ENCODE data around the gene MAPK11. TPM values are rescaled to one million over a fixed set of nuclear protein-coding genes. Genes with fewer than 3 reads are reported as not detected.

MAPK11 gene
- total RNA-seq, 1 experiment from 2014 or later: 14.3 TPM

- no peak for DNase-seq
- H3K4me3 Mint-ChIP-seq (ENCODE audit: low read depth, unreplicated experiment): no peak overlapping the region
- H3K27me3 Mint-ChIP-seq (ENCODE audit: unreplicated experiment): no peaks in the 10 kb centered on the region
- TF ChIP-seq CTCF (IDR thresholded peaks at IDR 0.05; ENCODE audit: unreplicated experiment): no peak
- intact Hi-C loops (cut with micrococcal nuclease; ENCODE audit: unreplicated experiment): no loop called here
- no peaks in the 10 kb centered on the region for H3K9me3 Mint-ChIP-seq (ENCODE audit: low read depth, unreplicated experiment)
- peaks cover 87% of the 10 kb centered on the region for H3K36me3 Mint-ChIP-seq (ENCODE audit: insufficient read depth, unreplicated experiment)
- no peak overlapping the region for H3K27ac Mint-ChIP-seq (ENCODE audit: unreplicated experiment)
- CTCF ChIA-PET: interaction anchor here (1.3 kb wide), 1 partner anchor 28 kb away, joined by 4 read pairs; the partner anchor contains the start of gene PLXNB2
- BruUV-seq (replicated peaks): no TSS peak
- peaks cover 11% of the 10 kb centered on the region for H3K4me1 Mint-ChIP-seq (ENCODE audit: low read depth, unreplicated experiment)
Measured at GRCh38 chr22:50278956-50279619, 8.9 kb upstream of the MAPK11 start.

- CTCF ChIA-PET: no interaction called here
- intact Hi-C loops (cut with micrococcal nuclease; ENCODE audit: unreplicated experiment): no loop called here
- Mint-ChIP-seq H3K4me3 (ENCODE audit: low read depth, unreplicated experiment) (no peak overlapping the region), H3K27me3 (ENCODE audit: unreplicated experiment) (no peaks in the 10 kb centered on the region), H3K4me1 (ENCODE audit: low read depth, unreplicated experiment) (peaks cover 13% of the 10 kb centered on the region), H3K27ac (ENCODE audit: unreplicated experiment) (no peak overlapping the region), H3K36me3 (ENCODE audit: insufficient read depth, unreplicated experiment) (peaks cover 88% of the 10 kb centered on the region), H3K9me3 (ENCODE audit: low read depth, unreplicated experiment) (no peaks in the 10 kb centered on the region)
- peak; percentile 7 for TF ChIP-seq CTCF (IDR thresholded peaks at IDR 0.05; ENCODE audit: unreplicated experiment)
- no TSS peak for BruUV-seq (replicated peaks)
- DNase-seq: no peak
Measured at GRCh38 chr22:50278461-50278860, 8.3 kb upstream of the MAPK11 start.

- no peaks in the 10 kb centered on the region for H3K9me3 Mint-ChIP-seq (ENCODE audit: low read depth, unreplicated experiment)
- BruUV-seq (replicated peaks): no TSS peak
- intact Hi-C loops (cut with micrococcal nuclease; ENCODE audit: unreplicated experiment): no loop called here
- DNase-seq: no peak
- no peaks in the 10 kb centered on the region for H3K27me3 Mint-ChIP-seq (ENCODE audit: unreplicated experiment)
- no peak overlapping the region for H3K27ac Mint-ChIP-seq (ENCODE audit: unreplicated experiment)
- peaks cover 10% of the 10 kb centered on the region for H3K4me1 Mint-ChIP-seq (ENCODE audit: low read depth, unreplicated experiment)
- CTCF ChIA-PET: no interaction called here
- H3K4me3 Mint-ChIP-seq (ENCODE audit: low read depth, unreplicated experiment): no peak overlapping the region
- H3K36me3 Mint-ChIP-seq (ENCODE audit: insufficient read depth, unreplicated experiment): peaks cover 86% of the 10 kb centered on the region
- no peak for TF ChIP-seq CTCF (IDR thresholded peaks at IDR 0.05; ENCODE audit: unreplicated experiment)
Measured at GRCh38 chr22:50277761-50278160, 7.6 kb upstream of the MAPK11 start.

- peak; percentile 81 for TF ChIP-seq CTCF (IDR thresholded peaks at IDR 0.05; ENCODE audit: unreplicated experiment)
- Mint-ChIP-seq H3K36me3 (ENCODE audit: insufficient read depth, unreplicated experiment) (peaks cover 80% of the 10 kb centered on the region), H3K27ac (ENCODE audit: unreplicated experiment) (no peak overlapping the region), H3K4me1 (ENCODE audit: low read depth, unreplicated experiment) (peaks cover 10% of the 10 kb centered on the region), H3K9me3 (ENCODE audit: low read depth, unreplicated experiment) (no peaks in the 10 kb centered on the region), H3K27me3 (ENCODE audit: unreplicated experiment) (no peaks in the 10 kb centered on the region), H3K4me3 (ENCODE audit: low read depth, unreplicated experiment) (no peak overlapping the region)
- no TSS peak for BruUV-seq (replicated peaks)
- intact Hi-C loops (cut with micrococcal nuclease; ENCODE audit: unreplicated experiment): no loop called here
- peak; percentile 52 for DNase-seq
- CTCF ChIA-PET: interaction anchor here (0.5 to 1.4 kb wide), 9 partner anchors 18 to 288 kb away, joined by 3 to 6 read pairs (median 4); no protein-coding TSS in a partner anchor
Measured at GRCh38 chr22:50276143-50276542, 6.0 kb upstream of the MAPK11 start.
